HG03025 (cell line): ENCODE data around the gene MYRIP.

Source experiments
- ATAC-seq: cut with Tn5 transposase; IDR thresholded peaks from one replicate; pipeline ENCODE4 v1.9.1; 2021; ENCODE audit warnings: mild to moderate bottlenecking, moderate library complexity; ENCODE audit not compliant: unreplicated experiment, low FRiP score

The MYRIP gene

DNA sequence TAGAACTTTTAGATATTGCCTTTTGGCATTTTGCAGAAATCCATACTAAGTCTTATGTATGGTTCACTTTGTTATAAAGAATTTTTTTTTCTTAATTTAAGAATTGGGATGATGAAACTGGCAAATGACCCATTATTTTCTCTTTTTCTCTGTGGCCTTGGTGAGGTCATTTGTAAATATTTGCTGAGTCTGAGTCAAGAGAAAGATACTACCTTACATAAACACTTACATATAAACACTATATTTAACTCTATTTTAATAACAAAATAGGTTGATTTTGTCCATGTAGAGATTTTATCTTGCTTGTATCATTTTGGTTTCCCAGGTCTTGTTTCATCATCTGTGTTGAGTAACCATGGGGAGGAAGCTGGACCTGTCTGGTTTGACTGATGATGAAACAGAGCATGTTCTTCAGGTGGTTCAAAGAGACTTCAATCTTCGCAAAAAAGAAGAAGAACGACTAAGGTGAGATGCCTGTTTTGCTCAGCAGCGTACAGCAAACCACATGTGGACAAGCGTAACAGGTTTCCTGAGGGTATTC, 91.1 kb downstream of the MYRIP start:
- no peak for ATAC-seq

DNA sequence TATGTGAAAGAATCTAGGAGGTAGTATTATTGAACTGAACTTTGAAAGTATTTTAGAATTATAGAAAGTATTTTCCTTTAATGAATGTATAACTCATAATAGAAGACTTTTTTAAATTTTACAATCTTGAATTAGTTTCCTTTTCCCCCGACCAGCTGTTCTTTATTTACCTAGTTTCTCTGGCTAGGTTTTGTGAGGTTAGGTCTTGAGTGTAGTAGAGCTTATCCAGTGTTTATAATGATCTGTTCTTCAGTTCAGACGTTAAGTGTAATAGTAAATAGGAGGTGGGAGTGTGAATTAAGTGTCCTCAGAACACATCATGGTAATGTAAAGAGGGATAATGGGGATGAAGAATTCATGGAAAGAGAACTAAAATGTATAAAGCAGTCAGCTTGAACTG, 93.8 kb downstream of the MYRIP start:
- ATAC-seq = no peak

DNA sequence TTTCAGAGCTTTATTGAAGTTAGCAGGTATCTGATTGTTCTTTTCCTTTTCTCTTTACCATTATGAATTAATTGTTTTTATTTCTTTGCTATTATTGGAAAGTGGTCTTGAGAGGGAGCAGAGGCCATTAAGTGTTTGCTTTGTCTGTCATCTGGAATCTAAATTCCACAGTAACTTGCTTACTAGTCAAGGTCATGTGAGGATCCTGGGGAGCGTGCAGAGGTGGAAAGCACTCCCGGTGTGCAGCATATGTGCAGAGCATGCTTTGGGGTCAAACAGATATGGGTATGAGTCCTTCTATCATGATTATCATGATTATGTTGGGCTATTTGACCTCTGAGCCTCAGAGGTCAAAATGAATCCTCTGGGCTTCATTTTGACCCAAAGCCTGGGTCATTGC, 96.4 kb downstream of the MYRIP start:
- ATAC-seq = no peak

DNA sequence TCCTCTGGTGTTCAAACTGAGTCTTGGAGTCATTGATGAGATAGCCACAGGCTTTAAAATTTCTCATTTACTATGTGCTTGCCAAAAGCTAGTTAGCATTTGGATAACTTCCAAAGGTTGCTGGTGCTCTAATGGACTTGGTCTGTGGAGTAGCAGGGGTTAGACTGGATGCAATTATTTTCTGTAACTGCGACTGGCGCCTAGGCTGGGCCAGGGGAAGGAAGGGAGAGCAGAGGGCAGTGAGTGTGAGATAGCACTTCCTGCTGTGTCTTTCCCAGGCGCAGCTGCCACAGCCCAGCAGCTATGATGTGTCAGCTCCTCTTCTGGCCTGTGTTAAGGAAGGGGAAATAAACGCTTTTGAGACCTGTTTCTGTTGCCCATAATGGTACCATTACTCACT, 98.6 kb downstream of the MYRIP start:
- ATAC-seq = no peak

- no peak for ATAC-seq
Observed at GRCh38 chr3:39910135-39910534, 100.7 kb downstream of the MYRIP start.

GRCh38 chr3:39910826-39911464, 101.5 kb downstream of the MYRIP start:
- ATAC-seq = no peak

GRCh38 chr3:39911465-39912309, 102.3 kb downstream of the MYRIP start:
- no peak for ATAC-seq

DNA sequence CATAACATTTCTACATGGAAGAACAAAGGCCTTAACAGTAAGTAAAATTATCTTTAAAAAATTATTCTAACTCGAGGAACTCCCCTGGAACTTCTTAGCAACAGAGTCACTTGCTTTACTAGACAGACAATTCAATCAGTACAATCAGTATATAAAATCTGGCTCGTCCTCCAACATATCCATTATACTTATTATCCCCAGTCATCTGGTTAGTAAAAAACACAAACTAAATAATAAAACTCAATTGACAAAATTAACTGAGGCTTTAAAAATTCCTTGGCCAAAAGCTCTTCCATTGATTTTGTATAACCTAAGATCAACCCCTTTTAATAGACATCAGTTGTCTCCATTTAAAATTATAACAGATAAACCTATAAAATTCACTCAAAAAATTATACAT, 105.6 kb downstream of the MYRIP start:
- no peak for ATAC-seq

- ATAC-seq = no peak
Observed at GRCh38 chr3:39917065-39917773, 107.8 kb downstream of the MYRIP start.

- no peak for ATAC-seq
Observed at GRCh38 chr3:39919281-39919680, 109.9 kb downstream of the MYRIP start.

DNA sequence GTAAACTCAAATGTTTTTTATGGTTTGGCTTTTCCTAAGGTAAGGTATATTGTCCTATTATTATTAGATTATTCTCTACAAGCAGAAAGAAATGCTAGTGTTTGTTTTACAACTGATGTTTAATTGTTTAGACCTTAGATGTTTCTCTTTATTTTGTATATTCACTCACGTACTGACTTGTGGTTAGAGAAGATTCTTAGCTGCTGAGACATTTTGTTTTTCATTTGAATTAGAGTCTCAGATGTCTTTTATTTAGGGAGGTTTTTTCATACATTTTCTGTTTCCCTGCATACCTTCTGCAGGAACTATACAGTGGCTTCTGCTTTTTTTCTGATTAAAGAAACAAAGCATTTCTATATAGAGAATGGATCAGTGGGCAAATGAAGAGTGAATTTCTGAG, 110.9 kb downstream of the MYRIP start:
- ATAC-seq = no peak

DNA sequence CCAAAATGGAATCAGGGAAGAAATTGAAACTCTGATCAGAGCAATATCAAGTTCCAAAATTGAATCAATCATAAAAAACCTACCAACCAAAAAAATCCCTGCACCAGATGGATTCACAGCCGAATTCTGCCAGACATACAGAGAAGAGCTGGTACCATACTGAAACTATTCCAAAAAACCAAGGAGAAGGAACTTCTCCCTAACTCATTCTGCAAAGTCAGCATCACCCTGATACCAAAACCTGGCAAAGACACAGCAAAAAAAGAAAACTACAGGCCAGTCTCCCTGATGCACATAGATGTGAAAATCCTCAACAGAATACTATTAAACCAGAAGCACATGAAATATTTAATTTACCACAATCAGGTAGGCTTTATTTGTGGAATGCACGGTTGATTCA, 118.1 kb downstream of the MYRIP start:
- no peak for ATAC-seq

- ATAC-seq = no peak
Observed at GRCh38 chr3:39933986-39934693, 124.7 kb downstream of the MYRIP start.

GRCh38 chr3:39934696-39935095, 125.3 kb downstream of the MYRIP start:
- no peak for ATAC-seq

DNA sequence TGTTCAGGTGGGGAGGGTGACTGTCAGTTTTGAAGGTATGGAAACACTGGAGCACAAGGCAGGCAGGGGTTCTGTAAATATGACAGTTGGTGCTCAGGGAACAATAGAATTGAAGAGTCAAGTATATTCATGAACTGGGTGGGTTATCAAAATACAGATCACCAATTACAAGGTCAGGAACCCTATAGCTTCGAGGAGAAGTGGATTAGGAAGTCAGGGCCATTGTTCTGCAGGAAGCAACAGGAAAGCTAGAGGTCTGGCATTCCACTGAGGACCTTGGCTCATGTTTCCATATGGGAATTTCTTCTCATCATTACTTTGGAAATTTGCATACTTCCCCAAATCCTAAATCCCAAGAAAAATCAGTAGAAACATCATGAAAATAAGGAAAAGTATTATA, 125.9 kb downstream of the MYRIP start:
- no peak for ATAC-seq

- ATAC-seq = no peak
Observed at GRCh38 chr3:39936848-39937247, 127.4 kb downstream of the MYRIP start.

DNA sequence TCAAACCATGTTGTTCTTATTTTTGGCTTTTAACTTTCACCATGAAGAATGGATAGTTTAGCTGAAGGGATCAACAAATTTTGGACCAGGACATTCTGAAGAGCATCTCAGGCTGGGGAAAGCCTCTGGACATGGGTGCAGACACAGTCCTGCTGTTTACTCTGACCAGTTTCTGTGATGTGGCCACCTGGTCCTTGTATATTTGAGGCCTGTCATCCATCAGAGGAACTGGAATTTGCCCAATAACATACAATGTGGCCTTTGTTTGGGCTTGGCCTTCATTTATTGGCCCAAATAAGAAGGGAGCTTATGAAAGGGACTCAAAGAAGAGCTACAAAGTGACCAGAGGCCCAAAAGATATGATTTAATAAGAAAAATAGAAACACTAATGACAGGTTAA, 127.9 kb downstream of the MYRIP start:
- no peak for ATAC-seq

DNA sequence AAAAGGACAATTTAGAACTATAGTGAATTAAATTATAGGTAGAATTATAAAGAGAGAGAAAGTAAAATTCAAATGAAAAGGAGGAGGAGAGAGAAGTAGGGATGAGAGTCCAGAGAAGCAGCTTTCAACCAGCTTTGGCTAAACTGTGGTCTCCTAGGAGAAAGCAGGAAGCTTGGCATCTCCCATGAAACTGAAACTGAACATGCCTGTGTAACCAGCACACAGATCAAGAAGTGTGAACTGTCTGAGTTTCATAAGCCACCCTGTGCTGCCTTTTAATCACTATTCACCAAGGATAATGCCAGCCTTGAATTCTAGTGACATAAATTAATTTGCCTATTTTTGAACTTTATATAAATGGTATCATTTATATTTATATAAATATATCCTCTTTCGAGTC, 128.5 kb downstream of the MYRIP start:
- ATAC-seq = no peak

GRCh38 chr3:39941931-39942330, 132.5 kb downstream of the MYRIP start:
- ATAC-seq = no peak

DNA sequence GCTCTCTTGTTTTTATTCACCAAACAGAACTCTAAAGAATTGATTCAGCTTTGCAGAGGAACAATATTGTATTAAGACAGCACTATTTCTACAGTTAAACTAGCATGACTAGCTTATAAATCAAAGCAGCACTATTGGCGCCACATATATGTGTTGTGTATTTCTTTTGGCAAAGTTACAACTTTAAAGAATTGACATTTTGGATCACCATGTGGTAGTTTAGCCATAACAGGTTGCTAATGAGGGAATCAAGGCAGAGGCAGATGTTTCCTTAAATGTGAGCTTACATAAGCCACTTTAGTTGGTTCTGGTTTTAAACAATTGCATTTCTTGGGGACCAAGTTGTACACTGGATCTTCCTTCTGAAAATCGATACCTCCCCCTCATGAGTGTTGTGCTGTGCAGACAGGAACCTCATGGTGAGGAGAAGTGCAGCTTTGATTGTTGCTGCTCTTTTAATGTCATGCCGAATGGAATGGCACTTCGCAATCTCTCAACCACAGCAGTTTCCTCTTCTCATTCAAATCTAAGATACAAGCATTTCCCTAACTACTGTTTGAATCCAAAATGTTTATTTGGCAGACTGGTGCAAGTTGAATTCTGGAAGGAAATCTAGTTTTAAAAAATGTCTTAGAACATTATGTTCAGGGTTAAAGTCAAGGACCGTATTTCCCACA, 151.2 kb downstream of the MYRIP start:
- ATAC-seq = no peak
